Stimulated activated CD4-positive, alpha-beta T cell treated with anti-CD3 and anti-CD28 coated beads, Interleukin-4, amount 100 ng/mL, for 48 hours (primary cell): ENCODE results near the gene COQ8A.
"Not testable (repeated sequence)": the region's sequence is repeated elsewhere in the genome, so short reads cannot be mapped to it uniquely, and the experiment has no call there.

Source experiments
- DNase-seq, 2 donors: peaks; one replicate each; pipeline ENCODE4 v3.0.0-alpha.2; 2020; ENCODE audit warnings: low read depth in 2 of 2

COQ8A gene

DNA sequence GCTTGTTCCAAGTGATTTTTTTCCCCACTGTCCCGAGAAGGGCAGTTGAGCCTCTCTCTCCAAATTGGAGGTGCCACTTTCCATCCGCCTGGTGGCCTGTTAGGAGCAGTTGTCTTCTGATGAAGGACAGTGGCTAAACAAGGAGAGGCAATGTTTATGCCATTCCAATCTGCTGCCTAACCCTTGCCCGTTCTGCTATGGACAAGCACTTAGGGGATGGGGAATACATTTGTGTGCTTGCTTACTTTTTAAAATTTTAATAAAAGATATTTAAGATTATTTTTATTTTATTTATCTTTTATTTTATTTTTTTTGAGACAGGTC is 12.0 kb downstream of the COQ8A start:
- no peak for DNase-seq

GRCh38 chr1:226953175-226953800 is 13.2 kb downstream of the COQ8A start:
- no peak for DNase-seq

DNA sequence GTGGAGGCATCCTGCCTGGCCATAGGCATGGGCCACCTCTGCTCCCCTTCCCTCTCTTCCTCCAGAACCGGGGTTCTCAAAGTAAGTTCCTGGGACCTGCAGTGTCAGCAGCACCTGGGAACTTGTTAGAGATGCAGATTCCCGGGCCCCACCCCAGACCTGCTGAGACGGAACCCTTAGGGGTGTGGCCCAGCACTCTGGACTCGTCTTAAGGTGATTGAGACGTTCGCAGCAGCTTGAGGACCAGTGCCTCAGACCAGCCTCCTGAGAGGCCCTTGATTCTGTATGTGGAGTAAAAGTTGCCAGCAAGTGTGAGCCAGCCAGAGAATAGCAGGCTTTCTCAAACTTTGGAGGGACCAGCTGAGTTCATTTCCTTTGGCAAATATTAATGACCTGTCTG is 14.2 kb downstream of the COQ8A start:
- DNase-seq = no peak

DNA sequence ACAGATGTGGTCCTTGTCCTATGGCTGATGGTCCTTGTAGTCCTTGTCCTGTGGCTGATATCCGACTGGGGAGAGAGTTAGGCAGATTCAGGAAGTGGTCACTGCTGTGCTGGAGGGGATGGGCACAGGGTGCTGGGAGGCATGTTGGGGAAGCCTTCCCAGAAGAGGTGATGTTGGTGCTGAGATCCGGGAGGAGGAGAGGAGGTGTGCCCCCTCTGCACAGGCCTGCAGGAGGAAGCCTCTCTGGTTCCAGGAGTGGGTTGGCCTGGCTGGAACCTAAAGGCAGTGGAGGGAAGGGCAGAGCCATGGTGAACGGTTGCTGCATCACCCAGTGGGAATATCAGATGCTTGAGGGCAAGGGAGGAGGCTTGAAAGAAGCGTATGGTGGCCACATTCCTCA is 14.7 kb downstream of the COQ8A start:
- no peak for DNase-seq

- DNase-seq = not testable (repeated sequence)
Observed at GRCh38 chr1:226955857-226956256, 15.8 kb downstream of the COQ8A start.

- no peak for DNase-seq
Observed at GRCh38 chr1:226956942-226957713, 17.0 kb downstream of the COQ8A start.

DNA sequence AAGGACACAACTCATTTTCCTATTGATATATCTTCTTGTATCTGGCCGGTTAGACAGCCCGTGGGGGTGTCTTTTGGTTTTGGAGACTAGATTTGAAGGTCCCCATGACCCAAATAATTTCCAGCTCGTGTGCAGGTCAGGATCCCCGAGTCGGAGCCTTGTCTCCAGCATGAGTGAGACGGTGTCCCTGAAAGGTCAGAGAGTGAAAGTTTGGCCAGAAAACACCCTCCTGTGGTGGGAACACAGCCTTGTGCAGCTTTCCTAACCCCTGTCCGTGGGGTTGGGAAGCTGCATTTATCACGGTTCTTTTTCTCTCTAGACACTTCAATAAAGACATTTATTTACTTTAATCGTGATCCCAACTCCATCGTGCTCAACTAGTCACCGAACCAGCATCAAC is 17.6 kb downstream of the COQ8A start:
- no peak for DNase-seq

DNA sequence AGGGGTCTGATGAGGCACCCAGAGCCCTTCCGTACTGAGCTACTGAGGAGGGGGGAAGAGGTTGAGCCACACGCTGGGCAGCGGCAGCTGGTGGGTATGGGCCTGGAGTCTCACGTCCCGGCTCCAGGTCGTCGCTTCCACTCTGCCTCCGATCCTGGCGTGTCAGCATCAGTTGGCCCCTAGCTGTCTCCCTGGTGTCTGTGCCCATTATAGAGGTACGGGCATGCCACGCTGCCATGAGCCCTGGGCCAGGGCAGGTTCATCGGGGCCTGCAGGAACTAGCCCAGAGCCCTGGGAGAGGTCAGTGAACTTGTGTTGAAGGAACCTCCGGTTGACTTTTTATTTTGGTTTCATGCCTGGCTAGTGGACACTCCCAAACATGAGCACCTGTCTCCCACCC is 18.2 kb downstream of the COQ8A start:
- DNase-seq = no peak

DNA sequence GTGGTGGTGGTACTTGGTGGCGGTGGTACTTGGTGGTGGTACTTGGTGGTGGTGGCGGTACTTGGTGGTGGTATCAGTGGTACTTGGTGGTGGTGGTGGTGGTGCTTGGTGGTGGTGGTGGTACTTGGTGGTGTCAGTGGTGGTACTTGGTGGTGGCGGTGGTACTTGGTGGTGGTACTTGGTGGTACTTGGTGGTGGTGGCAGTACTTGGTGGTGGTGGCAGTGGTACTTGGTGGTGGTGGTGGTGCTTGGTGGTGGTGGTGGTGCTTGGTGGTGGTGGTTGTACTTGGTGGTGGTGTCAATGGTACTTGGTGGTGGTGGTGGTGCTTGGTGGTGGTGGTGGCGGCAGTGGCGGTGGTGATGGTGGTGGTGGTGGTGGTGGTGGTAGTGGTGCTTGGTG is 20.2 kb downstream of the COQ8A start:
- no peak for DNase-seq

- DNase-seq = peak in 1 of 2 donors; percentile 7
Observed at GRCh38 chr1:226960944-226961765, 21.1 kb downstream of the COQ8A start.

- DNase-seq = no peak
Observed at GRCh38 chr1:226962421-226963391, 22.6 kb downstream of the COQ8A start.

GRCh38 chr1:226964068-226964425 is 24.0 kb downstream of the COQ8A start:
- DNase-seq = no peak

- no peak for DNase-seq
Observed at GRCh38 chr1:226964611-226965486, 24.8 kb downstream of the COQ8A start.

GRCh38 chr1:226965581-226966440 is 25.7 kb downstream of the COQ8A start:
- DNase-seq = no peak

DNA sequence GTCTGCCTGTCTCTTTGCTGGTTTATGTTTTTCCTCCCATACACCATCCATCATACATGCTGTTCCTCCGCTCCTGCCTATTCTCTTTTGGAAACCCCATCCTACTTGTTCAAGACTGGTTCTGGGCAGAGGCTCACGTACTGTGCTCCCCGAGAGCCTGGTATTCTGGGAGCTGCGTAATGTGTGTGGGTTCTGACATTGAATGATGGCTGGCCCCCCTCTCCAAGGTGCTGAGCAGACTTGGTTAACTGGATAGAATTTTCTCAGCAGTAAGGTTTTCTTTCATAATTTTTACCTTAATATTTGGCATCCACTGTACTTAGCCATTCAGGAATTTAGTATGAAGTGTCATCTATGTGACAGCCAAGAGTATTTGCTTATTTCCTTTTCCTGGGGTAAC is 26.6 kb downstream of the COQ8A start:
- no peak for DNase-seq

DNA sequence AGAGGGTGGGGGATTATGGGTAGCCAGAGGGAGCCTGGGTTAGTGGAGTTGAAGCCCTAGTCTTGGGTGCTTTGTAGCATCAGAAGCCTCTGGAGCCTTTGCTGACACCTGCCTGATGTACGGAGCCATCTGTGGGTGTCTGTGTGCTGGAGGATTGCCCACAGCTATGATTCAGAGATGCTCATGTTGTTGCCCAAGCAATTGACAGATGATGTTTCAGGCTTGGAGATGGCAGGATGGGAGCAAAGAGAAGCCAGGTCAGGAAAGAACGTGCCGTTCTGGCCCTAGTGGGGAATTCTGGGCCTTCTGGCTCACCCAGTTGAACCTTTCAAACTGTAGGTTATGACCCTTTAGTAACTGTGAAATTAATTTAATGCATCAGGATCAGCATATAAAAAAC is 27.6 kb downstream of the COQ8A start:
- no peak for DNase-seq

- DNase-seq = no peak
Observed at GRCh38 chr1:226971765-226972164, 31.7 kb downstream of the COQ8A start.

- no peak for DNase-seq
Observed at GRCh38 chr1:226972931-226973330, 32.8 kb downstream of the COQ8A start.

- DNase-seq = no peak
Observed at GRCh38 chr1:226973371-226973897, 33.3 kb downstream of the COQ8A start.
